ENCODE results near the gene CDH12. TPM values are rescaled to one million over a fixed set of nuclear protein-coding genes. Genes with fewer than 3 reads are reported as not detected.

Gene CDH12
- total and polyA plus RNA-seq, 7 donors, result 0.04 TPM; not detected in 6

DNA sequence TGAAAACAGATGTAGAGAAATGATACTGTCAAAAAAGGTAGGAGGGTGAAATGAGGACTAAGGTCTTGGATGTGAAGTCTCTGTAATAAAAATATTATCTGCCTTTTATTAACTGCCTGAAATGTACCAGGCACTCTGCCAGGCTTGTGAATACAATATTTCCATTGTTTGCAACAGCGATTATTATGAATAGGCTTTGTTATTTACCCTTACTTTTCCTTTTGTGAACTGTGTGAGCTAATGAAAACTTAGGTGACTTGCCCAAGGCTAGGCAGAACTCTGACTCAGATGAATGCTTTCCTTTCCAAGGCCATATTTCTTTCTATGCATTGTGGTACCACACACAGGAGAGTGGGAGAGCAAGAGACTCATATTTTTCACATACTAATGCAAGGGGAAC, 204.1 kb downstream of the CDH12 start:
- Histone ChIP-seq H3K27ac (no peak overlapping the region), H3K27me3 (no peaks in the 10 kb centered on the region), H3K4me3 (no peak overlapping the region), H3K4me1 (peaks cover 0 to 8% (median 3%) of the 10 kb centered on the region in 4 donors), H3K9me3 (no peaks in the 10 kb centered on the region), H3K36me3 (no peaks in the 10 kb centered on the region)
- TF ChIP-seq, protein P1, sequence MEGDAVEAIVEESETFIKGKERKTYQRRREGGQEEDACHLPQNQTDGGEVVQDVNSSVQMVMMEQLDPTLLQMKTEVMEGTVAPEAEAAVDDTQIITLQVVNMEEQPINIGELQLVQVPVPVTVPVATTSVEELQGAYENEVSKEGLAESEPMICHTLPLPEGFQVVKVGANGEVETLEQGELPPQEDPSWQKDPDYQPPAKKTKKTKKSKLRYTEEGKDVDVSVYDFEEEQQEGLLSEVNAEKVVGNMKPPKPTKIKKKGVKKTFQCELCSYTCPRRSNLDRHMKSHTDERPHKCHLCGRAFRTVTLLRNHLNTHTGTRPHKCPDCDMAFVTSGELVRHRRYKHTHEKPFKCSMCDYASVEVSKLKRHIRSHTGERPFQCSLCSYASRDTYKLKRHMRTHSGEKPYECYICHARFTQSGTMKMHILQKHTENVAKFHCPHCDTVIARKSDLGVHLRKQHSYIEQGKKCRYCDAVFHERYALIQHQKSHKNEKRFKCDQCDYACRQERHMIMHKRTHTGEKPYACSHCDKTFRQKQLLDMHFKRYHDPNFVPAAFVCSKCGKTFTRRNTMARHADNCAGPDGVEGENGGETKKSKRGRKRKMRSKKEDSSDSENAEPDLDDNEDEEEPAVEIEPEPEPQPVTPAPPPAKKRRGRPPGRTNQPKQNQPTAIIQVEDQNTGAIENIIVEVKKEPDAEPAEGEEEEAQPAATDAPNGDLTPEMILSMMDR (IDR thresholded peaks at IDR 0.05), result no peak
- TF ChIP-seq POLR2A (IDR thresholded peaks at IDR 0.05), result no peak
- no peak for TF ChIP-seq EP300 (IDR thresholded peaks at IDR 0.05)
- TF ChIP-seq POLR2AphosphoS5 (IDR thresholded peaks at IDR 0.05), result no peak
- 14 to 65% methylated on average over 1 of the region's 1 CpG for WGBS, 2 donors
- DNase-seq, result no peak
- intact Hi-C loops (cut with DNase I), result no loop called here

DNA sequence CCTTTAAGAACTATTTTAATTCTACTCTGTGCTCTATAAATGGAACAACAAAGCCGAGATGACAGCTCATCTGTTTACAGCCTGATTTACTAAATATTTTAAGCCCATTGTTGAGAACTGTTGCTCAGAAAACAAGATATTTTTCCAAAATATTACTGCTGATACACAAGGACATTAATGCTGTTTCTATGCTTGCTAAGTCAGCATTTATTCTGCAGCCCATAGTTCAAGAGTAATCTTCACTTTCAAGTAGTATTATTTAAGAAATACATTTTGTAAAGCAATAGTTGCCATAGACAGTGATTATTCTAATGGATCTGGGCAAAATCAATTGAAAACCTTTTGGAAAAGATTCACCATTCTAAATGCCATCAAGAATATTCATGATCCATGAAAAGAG, 208.3 kb downstream of the CDH12 start:
- 33 to 49% methylated on average over 1 of the region's 1 CpG for WGBS, 2 donors
- Histone ChIP-seq H3K4me3 (no peak overlapping the region), H3K27me3 (no peaks in the 10 kb centered on the region), H3K36me3 (no peaks in the 10 kb centered on the region), H3K4me1 (peaks cover 0 to 8% (median 3%) of the 10 kb centered on the region in 4 donors), H3K27ac (no peak overlapping the region), H3K9me3 (peaks cover 0 to 4% (median 0%) of the 10 kb centered on the region in 4 donors)
- TF ChIP-seq, protein P1 (IDR thresholded peaks at IDR 0.05), result no peak
- TF ChIP-seq POLR2AphosphoS5 (IDR thresholded peaks at IDR 0.05) (no peak), EP300 (IDR thresholded peaks at IDR 0.05) (no peak), POLR2A (IDR thresholded peaks at IDR 0.05) (no peak)
- intact Hi-C loops (cut with DNase I), result no loop called here
- DNase-seq, result no peak

DNA sequence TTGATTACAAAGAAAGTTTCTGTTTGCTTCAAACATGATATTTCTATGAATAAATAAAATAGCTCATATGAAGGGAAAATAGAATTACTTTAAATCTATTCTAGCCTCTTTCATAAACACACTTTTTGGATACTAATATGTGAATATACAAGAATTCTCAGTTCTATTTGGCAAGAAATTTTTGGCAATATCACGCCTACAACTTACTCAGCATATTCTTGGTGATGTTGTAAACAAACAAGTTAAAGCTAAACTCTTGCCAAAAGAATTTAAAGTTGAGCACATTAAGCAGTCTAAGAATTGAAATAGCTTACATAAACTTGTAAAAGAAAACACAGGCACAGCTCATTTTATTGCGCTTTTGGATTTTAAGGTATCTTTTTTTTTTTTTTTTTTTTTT, 209.8 kb downstream of the CDH12 start:
- no peaks in the 10 kb centered on the region for H3K36me3 ChIP-seq
- no peak overlapping the region for H3K4me3 ChIP-seq
- no peaks in the 10 kb centered on the region for H3K27me3 ChIP-seq
- no peaks in the 10 kb centered on the region for H3K4me1 ChIP-seq
- intact Hi-C loops (cut with DNase I), result no loop called here
- no peak overlapping the region for H3K27ac ChIP-seq
- WGBS, 2 donors, result 76 to 82% methylated on average over 2 of the region's 2 CpGs
- no peak for TF ChIP-seq POLR2A (IDR thresholded peaks at IDR 0.05)
- TF ChIP-seq, protein P1 (IDR thresholded peaks at IDR 0.05), result no peak
- TF ChIP-seq EP300 (IDR thresholded peaks at IDR 0.05), result no peak
- no peak for TF ChIP-seq POLR2AphosphoS5 (IDR thresholded peaks at IDR 0.05)
- peaks cover 0 to 4% (median 0%) of the 10 kb centered on the region in 4 donors for H3K9me3 ChIP-seq
- no peak for DNase-seq

DNA sequence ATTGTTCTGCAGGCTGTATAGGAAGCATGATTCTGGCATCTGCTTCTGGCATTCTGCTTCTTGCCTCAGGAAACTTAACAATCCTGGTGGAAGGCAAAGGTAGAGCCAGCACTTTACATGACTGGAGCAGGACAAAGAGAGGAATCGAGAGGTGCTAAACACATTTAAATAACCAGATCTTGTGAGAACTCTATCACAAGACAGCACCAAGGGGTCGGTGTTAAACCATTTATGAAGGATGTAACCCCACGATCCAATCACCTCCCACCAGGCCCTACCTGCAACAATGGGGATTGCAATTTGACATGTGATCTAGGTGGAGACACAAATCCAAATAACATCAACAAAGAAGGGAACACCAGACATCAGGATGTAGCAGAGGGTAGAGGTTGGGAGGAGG, 221.5 kb downstream of the CDH12 start:
- WGBS, 2 donors, result 40 to 59% methylated on average over 3 of the region's 3 CpGs
- no peak overlapping the region for H3K4me3 ChIP-seq
- no peak for DNase-seq
- H3K9me3 ChIP-seq, result no peaks in the 10 kb centered on the region
- H3K36me3 ChIP-seq, result no peaks in the 10 kb centered on the region
- TF ChIP-seq, protein P1 (IDR thresholded peaks at IDR 0.05), result no peak
- TF ChIP-seq EP300 (IDR thresholded peaks at IDR 0.05) (no peak), POLR2A (IDR thresholded peaks at IDR 0.05) (no peak), POLR2AphosphoS5 (IDR thresholded peaks at IDR 0.05) (no peak)
- H3K4me1 ChIP-seq, result no peaks in the 10 kb centered on the region
- no peaks in the 10 kb centered on the region for H3K27me3 ChIP-seq
- no peak overlapping the region for H3K27ac ChIP-seq
- intact Hi-C loops (cut with DNase I), result no loop called here

DNA sequence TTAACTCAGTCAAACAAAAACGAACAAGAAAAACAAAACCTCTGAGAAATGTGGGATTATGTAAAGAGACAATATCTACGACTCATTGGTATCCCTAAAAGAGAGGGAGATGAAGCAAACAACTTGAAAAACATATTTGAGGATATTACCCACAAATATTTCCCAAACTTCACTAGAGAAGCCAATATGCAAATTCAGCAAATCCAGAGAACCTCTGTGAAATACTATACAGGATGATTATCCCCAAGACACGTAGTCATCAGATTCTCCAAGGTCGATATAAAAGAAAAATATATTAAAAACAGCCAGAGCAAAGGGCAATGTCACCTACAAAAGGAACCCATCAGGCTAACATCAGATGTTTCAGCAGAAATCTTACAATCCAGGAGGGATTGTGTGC, 226.1 kb downstream of the CDH12 start:
- no peak for TF ChIP-seq POLR2AphosphoS5 (IDR thresholded peaks at IDR 0.05)
- TF ChIP-seq, protein P1 (IDR thresholded peaks at IDR 0.05), result no peak
- no peak for TF ChIP-seq EP300 (IDR thresholded peaks at IDR 0.05)
- TF ChIP-seq POLR2A (IDR thresholded peaks at IDR 0.05), result no peak
- H3K4me3 ChIP-seq, result no peak overlapping the region
- no peaks in the 10 kb centered on the region for H3K9me3 ChIP-seq
- no peak for DNase-seq
- H3K4me1 ChIP-seq, result no peaks in the 10 kb centered on the region
- no peaks in the 10 kb centered on the region for H3K27me3 ChIP-seq
- H3K36me3 ChIP-seq, result no peaks in the 10 kb centered on the region
- 75 to 87% methylated on average over 4 of the region's 4 CpGs for WGBS, 2 donors
- no peak overlapping the region for H3K27ac ChIP-seq
- intact Hi-C loops (cut with DNase I), result no loop called here
